Activated CD8-positive, alpha-beta T cell treated with anti-CD3 and anti-CD28 coated beads for 36 hours (primary cell): ENCODE measurements around the gene CHST12. TPM values are rescaled to one million over a fixed set of nuclear protein-coding genes. Genes with fewer than 3 reads are reported as not detected.
A peak's percentile ranks its signal among the peaks of the same experiment; 100 is the strongest.

Experiments
- ATAC-seq: fragments of 200-7000 bp; cut with Tn5 transposase; one replicate; pipeline ENCODE4 v1.10.0; 2021; ENCODE audit warnings: mild to moderate bottlenecking, moderate library complexity
- CTCF ChIA-PET: fragments of 350-600 bp; sonication (Branson Sonifier 250); formaldehyde crosslinking; loops from one replicate; lab custom pipeline; 2021; ENCODE audit warnings: antibody characterized with exemption; lab: Charles Lee
- POLR2A ChIA-PET: fragments of 350-600 bp; sonication (Branson Sonifier 250); formaldehyde crosslinking; loops from one replicate; lab custom pipeline; 2021; ENCODE audit warnings: antibody characterized with exemption; lab: Charles Lee
- DNase-seq: peaks from one replicate; pipeline ENCODE4 v3.0.0-alpha.2; 2020
- H3K27ac Mint-ChIP-seq: one replicate; pipeline ENCODE4 v1.8.0; 2021; ENCODE audit warnings: mild to moderate bottlenecking, mixed read lengths
- H3K27me3 Mint-ChIP-seq: one replicate; pipeline ENCODE4 v1.8.0; 2021; ENCODE audit warnings: mixed read lengths
- H3K36me3 Mint-ChIP-seq: one replicate; pipeline ENCODE4 v1.8.0; 2021; ENCODE audit warnings: low read depth, mixed read lengths
- H3K4me1 Mint-ChIP-seq: one replicate; pipeline ENCODE4 v1.8.0; 2021; ENCODE audit warnings: low read depth, mixed read lengths
- H3K4me3 Mint-ChIP-seq: one replicate; pipeline ENCODE4 v1.8.0; 2021; ENCODE audit warnings: mild to moderate bottlenecking, moderate library complexity, mixed read lengths
- H3K9me3 Mint-ChIP-seq: one replicate; pipeline ENCODE4 v1.8.0; 2021; ENCODE audit warnings: mixed read lengths
- CTCF ChIP-seq: fragments of 200-600 bp; IDR thresholded peaks from one replicate; pipeline ENCODE4 v1.8.0; 2022; ENCODE audit warnings: antibody characterized with exemption, mild to moderate bottlenecking
- intact Hi-C: fragments of 100-400 bp; cut with micrococcal nuclease; formaldehyde crosslinking; loops from one replicate; pipeline ENCODE4 v1.10.0; 2022
- total RNA-seq, 2 experiments: library from RNA; stranded (reverse); gene quantifications; one replicate each; pipeline ENCODE4 v1.2.3, GENCODE V29; 2021

CHST12 gene
- total RNA-seq, 2 experiments from 2014 or later = 2.9 to 4.7 TPM

- CTCF ChIA-PET = no interaction called here
- Mint-ChIP-seq H3K4me1 (peaks cover 67% of the 10 kb centered on the region), H3K36me3 (no peaks in the 10 kb centered on the region), H3K4me3 (peak overlapping the region; percentile 3), H3K27ac (peak overlapping the region; percentile 63), H3K9me3 (no peaks in the 10 kb centered on the region), H3K27me3 (no peaks in the 10 kb centered on the region)
- POLR2A ChIA-PET = interaction anchor here (0.5 to 0.6 kb wide), 2 partner anchors 10 to 19 kb away, joined by 3 read pairs; no protein-coding TSS in a partner anchor
- DNase-seq = no peak
- intact Hi-C loops = loop anchor here (10.0 kb wide), 1 partner anchor 115 kb away; no protein-coding TSS in a partner anchor
- ATAC-seq = no peak
- no peak for TF ChIP-seq CTCF
Observed at GRCh38 chr7:2409745-2410414, 6.5 kb downstream of the CHST12 start.

- H3K9me3 Mint-ChIP-seq = no peaks in the 10 kb centered on the region
- intact Hi-C loops = no loop called here
- no peak for ATAC-seq
- no peaks in the 10 kb centered on the region for H3K27me3 Mint-ChIP-seq
- no peak overlapping the region for H3K27ac Mint-ChIP-seq
- TF ChIP-seq CTCF = no peak
- peaks cover 58% of the 10 kb centered on the region for H3K4me1 Mint-ChIP-seq
- ChIA-PET POLR2A (no interaction called here), CTCF (interaction anchor here (1.1 kb wide), 1 partner anchor 20 kb away, joined by 5 read pairs; no protein-coding TSS in a partner anchor)
- H3K4me3 Mint-ChIP-seq = no peak overlapping the region
- DNase-seq = no peak
- H3K36me3 Mint-ChIP-seq = no peaks in the 10 kb centered on the region
Observed at GRCh38 chr7:2411049-2411448, 7.6 kb downstream of the CHST12 start.

GRCh38 chr7:2411815-2412586 lies 8.6 kb downstream of the CHST12 start:
- H3K4me1 Mint-ChIP-seq = peaks cover 57% of the 10 kb centered on the region
- ChIA-PET POLR2A (interaction anchor here (1.1 kb wide), 1 partner anchor 107 kb away, joined by 4 read pairs; no protein-coding TSS in a partner anchor), CTCF (interaction anchor here (0.9 to 2.6 kb wide), 5 partner anchors 9 to 34 kb away, joined by 3 to 20 read pairs (median 4); no protein-coding TSS in a partner anchor)
- intact Hi-C loops = no loop called here
- TF ChIP-seq CTCF = no peak
- no peaks in the 10 kb centered on the region for H3K9me3 Mint-ChIP-seq
- H3K4me3 Mint-ChIP-seq = no peak overlapping the region
- H3K27me3 Mint-ChIP-seq = no peaks in the 10 kb centered on the region
- ATAC-seq (no peak), DNase-seq (no peak)
- no peak overlapping the region for H3K27ac Mint-ChIP-seq
- H3K36me3 Mint-ChIP-seq = no peaks in the 10 kb centered on the region

GRCh38 chr7:2412587-2413201 lies 9.3 kb downstream of the CHST12 start:
- TF ChIP-seq CTCF = no peak
- no peak for DNase-seq
- H3K4me1 Mint-ChIP-seq = peaks cover 59% of the 10 kb centered on the region
- ATAC-seq = no peak
- POLR2A ChIA-PET = interaction anchor here (1.1 kb wide), 1 partner anchor 106 kb away, joined by 4 read pairs; no protein-coding TSS in a partner anchor
- no peaks in the 10 kb centered on the region for H3K27me3 Mint-ChIP-seq
- no peaks in the 10 kb centered on the region for H3K9me3 Mint-ChIP-seq
- intact Hi-C loops = no loop called here
- CTCF ChIA-PET = interaction anchor here (0.8 to 2.6 kb wide), 5 partner anchors 10 to 105 kb away, joined by 3 to 20 read pairs (median 4); no protein-coding TSS in a partner anchor
- no peak overlapping the region for H3K27ac Mint-ChIP-seq
- H3K36me3 Mint-ChIP-seq = no peaks in the 10 kb centered on the region
- no peak overlapping the region for H3K4me3 Mint-ChIP-seq
